Erythroblast (primary cell): ENCODE data around the gene NUAK1.

Experiments
- GATA1 ChIP-seq: IDR thresholded peaks from 2 replicates; pipeline ENCODE4 v1.6.1; 2011; ENCODE audit warnings: low read depth, mild to moderate bottlenecking, control low read depth, low read length, moderate library complexity
- POLR2A ChIP-seq: IDR thresholded peaks from 2 replicates; pipeline ENCODE4 v1.6.1; 2011; ENCODE audit warnings: mild to moderate bottlenecking, low read length

- no peak for TF ChIP-seq POLR2A
- TF ChIP-seq GATA1: no peak
These were observed 12.1 kb downstream of the NUAK1 start for GRCh38 chr12:106126441-106127337.
